Muscle of back (tissue), 11 donors: ENCODE data around the gene IRGM. TPM values are rescaled to one million over a fixed set of nuclear protein-coding genes. Genes with fewer than 3 reads are reported as not detected.

Experiments used
- DNase-seq, 3 donors: peaks; one replicate each; pipeline versions ENCODE4 v3.0.0 to v3.0.0-alpha.2; 2013
- polyA plus RNA-seq, 10 donors: library from polyadenylated mRNA; unstranded; fragments of 120-200 nt; gene quantifications; one replicate each; pipeline ENCODE4 v1.2.1, GENCODE V29; 2013; ENCODE audit not compliant: insufficient read length in 10 of 10

The IRGM gene
- polyA plus RNA-seq, 10 donors, result 0.13 to 0.56 (median 0.18) TPM; not detected in 3

GRCh38 chr5:150895431-150896428, 49.4 kb downstream of the IRGM start:
- DNase-seq, result no peak

Other genes with a start within 250 kb of the IRGM start
- gene SYNPO, start 205.9 kb upstream of the IRGM start, polyA plus RNA-seq, result 10 to 100 TPM; 19.0 to 36.0 (median 32.4) TPM
- 10 to 100 TPM in 9 of 10 donors, 1 to 10 TPM in 1; 9.8 to 20.8 (median 12.3) TPM for gene MYOZ3, start 185.3 kb upstream of the IRGM start, polyA plus RNA-seq
- gene RBM22, start 145.5 kb upstream of the IRGM start, polyA plus RNA-seq, result 10 to 100 TPM; 36.1 to 53.9 (median 45.0) TPM
- gene DCTN4, start 87.5 kb upstream of the IRGM start, polyA plus RNA-seq, result 10 to 100 TPM; 31.0 to 47.0 (median 40.5) TPM
- gene SMIM3, start 67.8 kb upstream of the IRGM start, polyA plus RNA-seq, result 10 to 100 TPM in 3 of 10 donors, 1 to 10 TPM in 7; 7.4 to 10.4 (median 9.2) TPM
- 10 to 100 TPM in 6 of 10 donors, 1 to 10 TPM in 4; 8.6 to 17.6 (median 10.4) TPM for gene ZNF300, start 58.5 kb downstream of the IRGM start, polyA plus RNA-seq
- gene GPX3, start 174.1 kb downstream of the IRGM start, polyA plus RNA-seq, result 100 to 1,000 TPM in 1 of 10 donors, 10 to 100 TPM in 9; 27.9 to 119 (median 61.5) TPM
- 100 to 1,000 TPM in 1 of 10 donors, 10 to 100 TPM in 9; 63.8 to 102 (median 81.3) TPM for gene TNIP1, start 234.5 kb downstream of the IRGM start, polyA plus RNA-seq